ENCODE measurements around the gene SNX18. TPM values are rescaled to one million over a fixed set of nuclear protein-coding genes. Genes with fewer than 3 reads are reported as not detected.

Gene SNX18
- total and polyA plus RNA-seq, 2 experiments from 2014 or later, result 4.7 to 33.0 TPM

GRCh38 chr5:54476682-54477081 lies 40.9 kb upstream of the SNX18 start (continued):
- TF ChIP-seq CTCF (conservative IDR thresholded peaks at IDR 0.05; ENCODE audit: low read depth in 2 of 2), result no peak

GRCh38 chr5:54477941-54478478 lies 39.5 kb upstream of the SNX18 start:
- 0 out of 3 replicates have a peak, but pooled peaks cover 3% of the 10 kb centered on the region for H3K9me3 Mint-ChIP-seq
- Histone ChIP-seq H3K79me2 (replicated peaks; ENCODE audit: insufficient read depth) (no peaks in the 10 kb centered on the region), H3K36me3 (ENCODE audit: insufficient read depth) (no peaks in the 10 kb centered on the region), H4K20me1 (replicated peaks; ENCODE audit: insufficient read depth) (no peaks in the 10 kb centered on the region), H3K4me3 (no peak overlapping the region), H3K4me1 (ENCODE audit: insufficient read depth) (no peaks in the 10 kb centered on the region), H3K27ac (ENCODE audit: low read depth) (no peak overlapping the region), H2AFZ (no peak overlapping the region), H3K9me2 (ENCODE audit: insufficient read depth) (no peaks in the 10 kb centered on the region), H3F3A (replicated peaks; ENCODE audit: low read depth) (no peaks in the 10 kb centered on the region), H3K27me3 (ENCODE audit: insufficient read depth) (no peaks in the 10 kb centered on the region), H3K4me2 (no peak overlapping the region)
- no peak for TF ChIP-seq ZNF462 (CRISPR knock-in tag; IDR thresholded peaks at IDR 0.05)
- TF ChIP-seq EZH2 (IDR thresholded peaks at IDR 0.05; ENCODE audit: low read depth, unreplicated experiment), result no peak
- no peak for TF ChIP-seq ZNF114 (CRISPR knock-in tag; IDR thresholded peaks at IDR 0.05)
- TF ChIP-seq CTCF (conservative IDR thresholded peaks at IDR 0.05; ENCODE audit: low read depth in 2 of 2), result no peak
- no peak overlapping the region for H3K27ac Mint-ChIP-seq
- H3K4me1 Mint-ChIP-seq, result no peaks in the 10 kb centered on the region
- DNase-seq (ENCODE audit: low spot score), result no peak
- no peaks in the 10 kb centered on the region for H3K36me3 Mint-ChIP-seq (ENCODE audit: low read depth)
- ATAC-seq, result no peak
- H3K4me3 Mint-ChIP-seq, result no peak overlapping the region
- peaks cover 2% of the 10 kb centered on the region for H3K27me3 Mint-ChIP-seq (ENCODE audit: insufficient read depth, low read depth, poor library complexity)

All from GM23338 (cell line).